Colonic mucosa (tissue), 4 donors: ENCODE measurements around the gene UPK1B. TPM values are rescaled to one million over a fixed set of nuclear protein-coding genes. Genes with fewer than 3 reads are reported as not detected.
"Not testable (repeated sequence)": the region's sequence is repeated elsewhere in the genome, so short reads cannot be mapped to it uniquely, and the experiment has no call there.

Experiments used
- DNase-seq: peaks from one replicate; pipeline ENCODE4 v3.0.0-alpha.2; 2020
- H3K27ac ChIP-seq: fragments of 200-600 bp; one replicate; pipeline ENCODE4 v1.8.0; 2021
- H3K27me3 ChIP-seq: fragments of 200-600 bp; one replicate; pipeline ENCODE4 v1.8.0; 2021
- H3K36me3 ChIP-seq: fragments of 200-600 bp; one replicate; pipeline ENCODE4 v1.8.0; 2021
- H3K4me1 ChIP-seq: fragments of 200-600 bp; one replicate; pipeline ENCODE4 v1.8.0; 2021; ENCODE audit warnings: mild to moderate bottlenecking
- H3K4me3 ChIP-seq: fragments of 200-600 bp; one replicate; pipeline ENCODE4 v1.8.0; 2021
- H3K9ac ChIP-seq, 2 donors: one replicate each; pipeline ENCODE4 v1.7.0; 2013; ENCODE audit warnings: control low read depth in 2 of 2, low read depth in 2 of 2, low read length in 2 of 2
- H3K9me3 ChIP-seq: fragments of 200-600 bp; one replicate; pipeline ENCODE4 v1.8.0; 2021
- intact Hi-C: fragments of 100-400 bp; cut with DNase I; formaldehyde crosslinking; loops from one replicate; pipeline ENCODE4 v1.14.1; 2022
- total RNA-seq, 2 donors: library from RNA; stranded (reverse); fragmentation: NEBNext Ultra II Directional in 1 of 2; extraction: Animal tissue kit (Norgen Biotek cat#: 25700) in 1 of 2; gene quantifications; one replicate each; pipeline ENCODE4 v1.2.1, GENCODE V29; 2021
- TF ChIP-seq, protein P1 (sequence below): fragments of 200-600 bp; IDR thresholded peaks from one replicate; pipeline ENCODE4 v1.8.0; 2022; ENCODE audit warnings: antibody characterized with exemption, mild to moderate bottlenecking
- donor health status: healthy.
- donor health status: DM: no; HTN: no; CAD: no.
- donor health status: DM: no; HTN: no; CAD: no.

Gene UPK1B
- not detected for total RNA-seq

DNA sequence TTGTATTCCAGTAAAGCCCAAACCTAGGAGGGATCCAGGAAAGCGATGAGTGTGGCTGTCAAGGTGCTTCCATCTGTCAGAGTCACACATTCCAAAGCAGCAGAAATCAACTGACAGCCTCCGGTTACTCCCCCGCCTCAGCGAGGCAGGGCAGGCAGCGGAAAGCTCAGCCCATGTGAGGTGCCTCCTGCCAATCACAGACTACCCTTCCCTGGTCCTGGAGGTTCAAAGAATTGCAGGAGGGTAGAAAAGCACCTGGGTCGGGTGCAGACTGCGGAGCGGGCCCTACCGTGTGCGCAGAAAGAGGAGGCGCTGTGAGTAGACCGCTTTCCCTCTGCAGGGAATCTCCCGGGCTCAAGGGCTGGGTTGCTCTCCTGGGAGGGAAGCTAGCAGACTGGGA, at the start of gene UPK1B:
Gene UPK1B, plus strand, starts transcription at position 274 of the 400 bp plus-strand sequence. CDS start 13,144 bp downstream, outside the sequence.
- TF ChIP-seq, protein P1, sequence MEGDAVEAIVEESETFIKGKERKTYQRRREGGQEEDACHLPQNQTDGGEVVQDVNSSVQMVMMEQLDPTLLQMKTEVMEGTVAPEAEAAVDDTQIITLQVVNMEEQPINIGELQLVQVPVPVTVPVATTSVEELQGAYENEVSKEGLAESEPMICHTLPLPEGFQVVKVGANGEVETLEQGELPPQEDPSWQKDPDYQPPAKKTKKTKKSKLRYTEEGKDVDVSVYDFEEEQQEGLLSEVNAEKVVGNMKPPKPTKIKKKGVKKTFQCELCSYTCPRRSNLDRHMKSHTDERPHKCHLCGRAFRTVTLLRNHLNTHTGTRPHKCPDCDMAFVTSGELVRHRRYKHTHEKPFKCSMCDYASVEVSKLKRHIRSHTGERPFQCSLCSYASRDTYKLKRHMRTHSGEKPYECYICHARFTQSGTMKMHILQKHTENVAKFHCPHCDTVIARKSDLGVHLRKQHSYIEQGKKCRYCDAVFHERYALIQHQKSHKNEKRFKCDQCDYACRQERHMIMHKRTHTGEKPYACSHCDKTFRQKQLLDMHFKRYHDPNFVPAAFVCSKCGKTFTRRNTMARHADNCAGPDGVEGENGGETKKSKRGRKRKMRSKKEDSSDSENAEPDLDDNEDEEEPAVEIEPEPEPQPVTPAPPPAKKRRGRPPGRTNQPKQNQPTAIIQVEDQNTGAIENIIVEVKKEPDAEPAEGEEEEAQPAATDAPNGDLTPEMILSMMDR, result no peak
- no peaks in the 10 kb centered on the region for H3K9me3 ChIP-seq
- no peak within 1 kb of the TSS for H3K4me3 ChIP-seq
- H3K4me1 ChIP-seq, result no peaks in the 10 kb centered on the region
- no peak within 1 kb of the TSS for H3K9ac ChIP-seq
- no peaks in the 10 kb centered on the region for H3K36me3 ChIP-seq
- no peak within 1 kb of the TSS for H3K27ac ChIP-seq
- DNase-seq, result no peak
- H3K27me3 ChIP-seq, result no peaks in the 10 kb centered on the region
- intact Hi-C loops, result no loop called here

DNA sequence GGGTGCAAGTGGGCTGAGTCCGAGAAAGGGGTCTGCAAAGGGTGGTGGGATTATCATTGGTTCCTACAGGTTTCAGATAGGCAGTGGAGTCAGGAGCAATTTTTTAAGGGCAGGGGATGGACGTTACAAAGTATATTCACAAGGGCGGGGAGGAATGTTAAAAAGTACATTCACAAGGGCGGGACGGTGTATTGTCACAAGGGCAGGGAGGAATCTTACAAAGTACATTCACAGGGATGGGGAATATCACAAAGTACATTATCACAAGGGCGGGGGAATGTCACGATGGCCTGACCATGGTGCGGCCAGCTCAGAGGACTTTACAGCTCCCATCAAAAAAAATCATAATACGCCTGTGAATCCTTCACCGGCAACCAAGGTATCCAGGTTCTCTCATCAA, 48.1 kb upstream of the UPK1B start:
- intact Hi-C loops, result no loop called here
- DNase-seq, result no peak
- TF ChIP-seq, protein P1, result no peak

DNA sequence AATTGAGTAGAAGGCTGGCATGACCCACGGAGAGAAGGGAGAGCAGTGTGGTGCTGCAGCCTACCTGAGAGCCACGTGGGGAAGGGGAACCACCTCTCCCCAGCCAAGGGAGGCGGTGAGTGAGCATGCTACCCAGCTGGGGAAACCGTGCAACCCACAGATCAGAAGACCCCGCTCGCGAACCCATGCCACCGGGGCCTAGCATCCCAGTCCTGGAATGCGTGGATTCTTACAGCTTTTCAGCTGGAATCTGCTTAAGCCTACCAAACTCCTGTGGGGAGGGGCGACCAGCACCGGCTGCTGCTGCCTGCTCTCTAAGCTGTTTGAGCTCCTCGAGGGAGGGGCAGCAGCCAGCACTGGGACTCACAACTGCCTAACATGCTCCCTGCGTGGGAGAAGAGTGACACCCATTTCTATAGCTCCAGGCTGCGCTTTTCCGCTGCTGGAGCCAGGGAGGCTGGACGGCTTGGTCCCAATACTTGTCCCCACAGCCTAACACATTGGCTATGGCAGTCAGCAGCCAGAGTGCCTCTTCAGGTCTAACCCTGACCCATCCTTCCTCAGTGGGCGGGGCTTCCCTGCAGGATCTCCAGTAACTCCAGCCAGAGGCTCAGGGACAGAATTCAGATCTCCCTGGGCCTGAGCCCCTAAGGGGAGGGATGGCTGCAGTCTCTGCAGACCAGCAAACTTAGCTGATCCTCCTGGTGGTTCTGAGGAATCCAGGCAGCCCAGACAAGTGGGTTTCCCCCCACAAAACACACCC, 47.5 kb upstream of the UPK1B start:
- H3K9me3 ChIP-seq, result no peaks in the 10 kb centered on the region
- intact Hi-C loops, result no loop called here
- no peak overlapping the region for H3K4me3 ChIP-seq
- H3K36me3 ChIP-seq, result no peaks in the 10 kb centered on the region
- no peak overlapping the region for H3K27ac ChIP-seq
- no peak overlapping the region for H3K9ac ChIP-seq
- no peaks in the 10 kb centered on the region for H3K27me3 ChIP-seq
- no peaks in the 10 kb centered on the region for H3K4me1 ChIP-seq
- no peak for DNase-seq
- TF ChIP-seq, protein P1, result no peak

More for the DNA sequence above, 48.1 kb upstream of the UPK1B start:
- H3K9ac ChIP-seq, result no peak overlapping the region
- H3K36me3 ChIP-seq, result no peaks in the 10 kb centered on the region
- no peaks in the 10 kb centered on the region for H3K4me1 ChIP-seq
- H3K27me3 ChIP-seq, result no peaks in the 10 kb centered on the region
- H3K27ac ChIP-seq, result no peak overlapping the region
- no peak overlapping the region for H3K4me3 ChIP-seq
- no peaks in the 10 kb centered on the region for H3K9me3 ChIP-seq

DNA sequence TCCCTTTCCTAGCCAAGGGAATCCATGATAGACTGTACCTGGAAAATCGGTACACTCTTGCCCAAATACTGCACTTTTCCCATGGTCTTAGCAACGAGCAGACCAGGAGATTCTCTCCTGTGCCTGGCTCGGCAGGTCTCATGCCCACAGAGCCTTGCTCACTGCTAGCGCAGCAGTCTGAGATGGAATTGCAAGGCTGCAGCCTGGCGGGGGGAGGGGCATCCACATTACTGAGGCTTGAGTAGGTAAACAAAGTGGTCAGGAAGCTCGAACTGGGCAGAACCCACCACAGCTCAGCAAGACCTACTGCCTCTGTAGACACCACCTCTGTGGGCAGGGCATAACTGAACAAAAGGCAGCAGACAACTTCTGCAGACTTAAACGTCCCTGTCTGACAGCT, 43.1 kb upstream of the UPK1B start:
- not testable (repeated sequence) for H3K9me3 ChIP-seq, H3K27ac ChIP-seq

DNA sequence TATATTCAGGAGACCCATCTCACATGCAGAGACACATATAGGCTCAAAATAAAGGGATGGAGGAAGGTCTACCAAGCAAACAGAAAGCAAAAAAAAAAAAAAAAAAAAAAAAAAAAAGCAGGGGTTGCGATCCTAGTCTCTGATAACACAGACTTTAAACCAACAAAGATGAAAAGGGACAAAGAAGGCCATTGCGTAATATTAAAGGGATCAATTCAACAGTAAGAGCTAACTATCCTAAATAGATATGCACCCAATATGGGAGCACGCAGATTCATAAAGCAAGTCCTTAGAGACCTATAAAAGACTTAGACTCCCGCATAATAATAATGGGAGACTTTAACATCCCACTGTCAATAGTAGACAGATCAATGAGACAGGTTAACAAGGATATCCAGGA, 41.1 kb upstream of the UPK1B start:
- DNase-seq, H3K36me3 ChIP-seq, intact Hi-C loops, H3K9ac ChIP-seq, H3K4me1 ChIP-seq, H3K4me3 ChIP-seq, H3K27ac ChIP-seq, H3K27me3 ChIP-seq, H3K9me3 ChIP-seq: not testable (repeated sequence)

More for the DNA sequence above, 43.1 kb upstream of the UPK1B start:
- H3K27me3 ChIP-seq, H3K36me3 ChIP-seq, DNase-seq, H3K4me1 ChIP-seq, H3K9ac ChIP-seq, intact Hi-C loops, H3K4me3 ChIP-seq: not testable (repeated sequence)

DNA sequence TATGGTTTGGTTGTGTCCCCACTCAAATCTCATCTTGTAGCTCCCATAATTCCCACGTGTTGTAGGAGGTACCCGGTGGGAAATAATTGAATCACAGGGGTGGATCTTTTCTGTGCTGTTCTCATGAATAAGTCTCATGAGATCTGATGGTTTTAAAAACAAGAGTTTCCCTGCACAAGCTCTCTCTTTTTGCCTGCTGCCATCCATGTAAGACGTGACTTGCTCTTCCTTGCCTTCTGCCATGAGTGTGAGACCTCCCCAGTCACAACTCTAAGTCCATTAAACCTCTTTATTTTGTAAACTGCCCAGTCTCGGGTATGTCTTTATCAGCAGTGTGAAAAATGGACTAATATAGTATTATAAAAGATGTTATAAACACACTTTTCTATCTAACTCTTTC, 34.0 kb upstream of the UPK1B start:
- H3K4me3 ChIP-seq, H3K36me3 ChIP-seq, intact Hi-C loops, H3K27ac ChIP-seq, H3K27me3 ChIP-seq, H3K4me1 ChIP-seq, H3K9ac ChIP-seq, H3K9me3 ChIP-seq, DNase-seq: not testable (repeated sequence)

DNA sequence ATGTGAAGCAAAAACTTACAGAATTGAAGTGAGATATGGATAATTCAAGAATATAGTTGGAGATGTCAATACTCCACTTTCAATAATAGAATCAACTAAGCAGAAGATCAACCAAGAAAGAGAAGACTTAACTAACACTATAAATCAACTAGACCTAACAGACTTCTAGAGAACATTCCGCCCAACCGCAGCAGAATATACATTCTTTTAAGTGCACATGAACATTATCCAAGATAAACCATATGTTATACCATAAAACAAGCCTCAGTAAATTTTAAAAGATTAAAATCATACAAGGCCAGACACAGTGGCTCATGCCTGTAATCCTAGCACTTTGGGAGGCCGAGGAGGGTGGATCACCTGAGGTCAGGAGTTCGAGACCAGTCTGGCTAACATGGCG, 32.9 kb upstream of the UPK1B start:
- no peaks in the 10 kb centered on the region for H3K9me3 ChIP-seq
- no peak overlapping the region for H3K9ac ChIP-seq
- TF ChIP-seq, protein P1, result no peak
- H3K27ac ChIP-seq, result no peak overlapping the region
- intact Hi-C loops, result no loop called here
- no peaks in the 10 kb centered on the region for H3K4me1 ChIP-seq
- no peaks in the 10 kb centered on the region for H3K36me3 ChIP-seq
- no peak for DNase-seq
- H3K27me3 ChIP-seq, result no peaks in the 10 kb centered on the region
- no peak overlapping the region for H3K4me3 ChIP-seq
